Measurements from ENCODE around the gene MAST2. TPM values are rescaled to one million over a fixed set of nuclear protein-coding genes. Genes with fewer than 3 reads are reported as not detected.

Gene MAST2
- polyA plus RNA-seq, 5 donors: 56.8 to 72.5 (median 62.2) TPM

DNA sequence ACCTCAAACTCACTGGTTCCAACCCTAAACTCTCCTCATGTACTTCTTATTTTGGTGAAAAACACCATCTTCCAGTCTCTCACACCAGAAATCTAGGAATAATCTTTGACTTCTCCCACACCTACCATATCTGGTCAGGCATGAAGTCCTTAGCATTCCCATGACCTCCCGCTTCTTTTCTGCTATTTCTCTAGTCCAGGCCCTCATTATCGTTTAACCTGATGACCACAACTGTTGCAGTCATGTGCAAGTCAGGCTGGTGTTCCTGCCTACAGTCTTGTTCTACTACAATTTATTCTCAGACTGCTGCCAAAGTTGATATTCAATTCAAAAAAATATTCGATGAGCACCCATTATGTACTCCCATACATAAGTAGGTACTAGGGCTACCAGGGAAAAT lies 257.7 kb downstream of the MAST2 start:
- no peak for DNase-seq

DNA sequence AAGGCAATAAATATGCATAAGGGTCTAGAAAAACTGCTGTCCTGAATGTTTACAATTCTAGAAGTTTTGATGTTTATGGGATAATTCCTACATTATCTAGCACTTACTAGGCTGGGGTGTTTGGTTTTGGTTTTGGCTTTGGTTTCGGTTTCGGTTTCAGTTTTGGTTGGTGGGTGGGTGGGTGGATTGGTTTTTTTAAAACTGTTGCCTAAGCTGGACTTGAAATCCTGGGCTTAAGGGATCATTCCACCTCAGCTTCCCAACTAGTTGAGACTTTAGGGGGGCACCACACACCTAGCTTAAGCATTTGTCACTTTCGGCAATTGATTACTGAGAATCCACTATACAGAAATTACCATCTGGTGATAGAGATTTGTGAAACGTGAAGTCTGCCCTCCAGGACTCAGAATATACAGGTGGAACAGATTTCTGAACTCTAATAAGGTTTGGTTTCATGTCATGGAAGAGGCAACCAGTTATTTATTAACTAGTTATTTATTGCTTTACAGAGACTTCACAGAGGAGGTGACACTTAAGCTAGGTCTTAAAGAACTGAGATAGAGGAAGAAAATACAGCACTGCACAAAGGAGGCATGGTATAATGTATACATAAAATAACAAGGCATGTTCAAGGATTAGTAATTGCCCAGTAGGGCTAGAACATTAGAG lies 259.4 kb downstream of the MAST2 start:
- DNase-seq: no peak

DNA sequence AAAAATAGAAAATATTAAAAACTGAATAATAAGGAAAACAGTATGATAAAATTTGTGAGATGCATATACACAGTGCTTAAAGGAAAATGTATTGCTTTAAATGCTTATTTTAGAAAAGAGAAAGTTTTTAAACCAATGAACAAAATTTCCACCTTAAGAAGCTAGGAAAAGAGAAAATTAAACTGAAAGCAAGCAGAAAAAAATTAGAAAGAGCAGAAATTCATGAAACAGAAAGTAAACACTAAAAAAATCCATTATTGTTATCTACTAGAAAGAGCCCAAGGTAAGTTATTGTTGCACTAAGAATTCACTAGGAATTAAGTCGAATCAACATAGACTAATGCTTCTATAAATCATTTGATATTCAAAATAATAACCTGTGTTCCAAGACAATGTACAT lies 261.3 kb downstream of the MAST2 start:
- no peak for DNase-seq

DNA sequence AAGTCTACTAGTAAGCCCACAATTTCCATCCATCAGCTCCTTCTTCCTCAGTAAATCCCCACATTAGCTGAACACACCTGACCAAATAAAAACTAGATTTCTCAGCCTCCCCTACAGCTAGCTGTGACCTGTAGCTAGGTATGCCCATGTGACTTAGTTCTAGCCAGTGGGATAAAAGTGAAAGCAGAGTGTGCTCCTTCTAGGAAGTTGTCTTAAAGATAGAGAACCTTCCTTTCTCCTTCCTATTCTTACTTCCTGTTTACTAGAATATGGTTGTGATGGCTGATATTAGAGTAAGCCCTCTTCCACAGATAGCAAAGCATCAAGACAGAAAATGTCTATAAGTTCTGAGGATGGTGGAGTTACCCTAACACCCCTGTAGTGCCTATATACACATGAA lies 262.0 kb downstream of the MAST2 start:
- no peak for DNase-seq

DNA sequence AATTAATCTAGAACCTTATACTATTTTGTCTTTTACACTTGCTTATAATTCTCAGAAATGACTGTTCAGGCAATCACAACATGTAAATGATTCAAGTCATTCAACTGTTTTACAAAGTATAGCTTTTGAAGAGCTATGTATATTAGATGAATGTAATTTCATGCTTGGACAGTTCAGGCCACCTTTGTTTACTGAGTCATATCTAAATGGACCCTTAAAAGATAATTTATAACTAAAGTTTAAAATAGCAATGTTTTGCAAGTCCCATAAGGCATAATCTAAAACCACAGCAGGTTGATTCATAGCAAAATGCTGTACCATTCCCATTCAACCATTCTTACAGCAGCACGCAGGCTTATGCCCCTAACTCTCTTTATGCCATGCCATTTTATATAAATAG lies 264.2 kb downstream of the MAST2 start:
- no peak for DNase-seq

DNA sequence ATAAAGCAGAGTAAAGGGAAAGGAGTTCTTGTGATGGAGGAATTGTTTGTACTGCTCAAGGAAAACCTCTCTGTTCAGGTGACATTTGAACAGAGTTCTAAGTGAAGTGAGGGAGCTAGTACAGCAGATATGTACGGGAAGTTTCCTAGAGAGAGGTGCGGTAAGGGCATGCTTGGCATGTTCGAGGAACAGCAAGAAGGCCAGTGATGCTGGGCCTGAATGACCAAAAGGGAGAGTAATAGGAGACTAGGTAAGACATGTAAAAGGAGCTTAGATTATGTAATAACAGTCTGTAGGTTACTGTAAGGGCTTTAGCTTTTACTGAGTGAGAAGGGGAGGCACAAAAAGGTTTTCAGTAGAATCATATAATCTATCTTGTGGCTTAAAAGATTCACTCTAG lies 265.1 kb downstream of the MAST2 start:
- no peak for DNase-seq

DNA sequence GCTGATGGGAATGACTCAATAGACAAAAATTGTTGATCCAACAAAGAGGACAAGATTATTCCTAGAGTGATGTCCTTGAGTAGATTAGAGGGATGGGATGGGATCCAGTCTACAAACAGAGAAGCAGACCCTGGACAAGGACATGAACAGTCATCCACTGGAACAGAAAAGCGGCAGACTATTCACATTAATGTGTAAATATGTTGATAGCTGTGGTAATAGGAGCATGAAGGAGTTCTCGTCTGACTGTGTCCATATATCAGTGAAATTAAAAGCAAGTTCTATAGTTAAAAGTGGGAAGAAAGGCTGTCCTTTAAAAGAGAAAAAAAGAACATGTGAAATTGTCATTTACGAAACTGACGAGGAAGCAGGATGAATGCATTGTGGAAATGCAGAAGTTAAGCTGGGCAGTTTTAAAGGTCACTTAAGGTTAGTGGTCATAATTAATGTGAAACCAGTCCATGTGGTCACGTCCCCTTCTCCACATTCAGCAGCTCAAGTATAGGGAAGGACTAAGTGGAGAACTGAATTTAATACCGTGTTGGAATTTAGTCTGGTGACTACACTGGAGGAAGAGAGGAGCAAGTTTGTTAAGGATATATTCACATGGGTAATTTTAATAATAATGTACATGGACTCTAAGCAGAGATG lies 266.9 kb downstream of the MAST2 start:
- no peak for DNase-seq

DNA sequence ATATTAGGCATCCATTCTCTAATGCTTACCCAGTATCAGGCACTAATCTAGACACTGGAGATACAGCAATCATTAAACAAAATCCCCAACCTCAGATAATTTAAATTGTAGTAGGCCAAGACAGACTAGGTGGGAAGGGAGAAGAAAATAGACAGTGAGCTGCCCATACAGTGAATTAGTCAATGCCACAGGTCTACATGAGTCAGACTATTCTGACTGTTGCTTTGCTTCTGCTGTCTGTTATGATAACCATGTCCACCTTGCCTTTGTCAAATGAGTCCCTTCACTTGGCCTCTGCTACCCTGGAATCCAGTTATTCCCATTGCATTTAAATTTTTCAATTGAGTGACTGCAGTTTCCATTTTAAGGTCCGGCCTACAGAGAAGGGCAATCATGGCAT lies 269.6 kb downstream of the MAST2 start:
- DNase-seq: no peak

DNA sequence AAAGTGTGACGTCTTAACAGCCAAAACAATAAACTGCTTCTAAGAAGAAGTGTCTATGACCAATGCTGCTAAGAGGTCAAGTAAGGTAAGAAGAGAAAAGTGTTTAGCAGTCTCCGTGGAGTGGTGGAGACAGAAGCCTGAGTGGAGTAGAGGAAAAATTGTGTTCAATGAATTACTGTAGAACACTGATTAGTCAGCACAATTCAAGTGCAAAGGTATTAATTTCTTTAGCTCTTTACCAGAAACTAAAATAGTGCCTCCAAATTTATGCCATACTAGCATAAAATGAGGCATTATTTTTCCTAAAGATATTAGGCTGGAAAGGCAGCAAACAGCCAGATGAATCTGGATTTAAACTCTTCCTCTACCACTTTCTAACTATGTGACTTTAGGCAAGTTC lies 272.9 kb downstream of the MAST2 start:
- DNase-seq: no peak

DNA sequence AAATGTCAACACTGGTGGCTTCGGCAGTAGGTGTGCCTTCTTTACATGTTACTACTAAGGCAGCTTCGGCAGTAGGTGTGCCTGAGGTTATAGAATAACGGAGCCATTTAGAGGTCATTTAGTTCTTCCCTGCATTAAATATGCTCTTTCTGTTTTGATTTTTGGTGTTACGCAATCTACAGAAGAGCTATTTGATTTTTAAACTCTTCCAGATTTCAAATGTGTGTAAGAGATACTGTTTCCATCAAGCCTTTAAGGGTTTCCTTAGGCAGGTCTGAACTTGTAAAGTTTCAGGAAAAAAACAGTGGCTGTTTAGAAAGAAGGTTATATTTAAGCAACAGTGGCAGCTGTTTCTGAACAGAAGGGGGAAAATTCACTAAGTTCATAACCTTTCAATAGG lies 274.2 kb downstream of the MAST2 start:
- no peak for DNase-seq

DNA sequence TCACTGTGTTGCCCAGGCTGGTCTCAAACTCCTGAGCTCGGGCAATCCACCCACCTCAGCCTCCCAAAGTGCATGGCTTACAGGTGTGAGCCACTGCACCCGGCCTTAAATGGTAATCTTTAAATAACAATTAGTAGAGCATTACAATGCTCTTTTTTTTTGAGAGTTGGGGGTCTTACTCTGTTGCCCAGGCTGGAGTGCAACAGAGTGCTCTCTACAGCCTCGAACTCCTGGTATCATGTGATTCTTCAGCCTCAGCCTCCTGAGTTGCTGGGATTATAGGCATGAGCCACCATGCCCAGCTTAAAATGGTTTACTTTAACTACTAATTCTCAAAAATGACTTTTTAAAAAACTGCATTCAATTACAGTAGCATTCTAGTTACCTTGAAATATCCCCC lies 276.8 kb downstream of the MAST2 start:
- no peak for DNase-seq

DNA sequence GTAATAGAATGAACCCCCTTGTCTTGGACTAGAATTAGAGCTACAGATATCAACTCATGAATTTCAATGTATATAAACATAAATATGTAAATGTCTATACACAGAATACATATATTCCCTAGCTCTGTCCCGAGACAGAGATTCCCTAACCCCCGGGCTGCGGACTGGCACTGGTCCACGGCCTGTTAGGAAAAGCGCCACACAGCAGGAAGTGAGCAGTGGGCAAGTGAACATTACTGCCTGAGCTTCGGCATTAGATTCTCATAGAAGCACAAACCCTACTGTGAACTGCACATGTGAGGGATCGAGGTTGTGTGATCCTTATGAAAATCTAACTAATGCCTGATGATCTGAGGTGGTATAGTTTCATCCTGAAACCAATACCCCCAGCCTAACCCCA lies 277.8 kb downstream of the MAST2 start:
- DNase-seq: no peak

DNA sequence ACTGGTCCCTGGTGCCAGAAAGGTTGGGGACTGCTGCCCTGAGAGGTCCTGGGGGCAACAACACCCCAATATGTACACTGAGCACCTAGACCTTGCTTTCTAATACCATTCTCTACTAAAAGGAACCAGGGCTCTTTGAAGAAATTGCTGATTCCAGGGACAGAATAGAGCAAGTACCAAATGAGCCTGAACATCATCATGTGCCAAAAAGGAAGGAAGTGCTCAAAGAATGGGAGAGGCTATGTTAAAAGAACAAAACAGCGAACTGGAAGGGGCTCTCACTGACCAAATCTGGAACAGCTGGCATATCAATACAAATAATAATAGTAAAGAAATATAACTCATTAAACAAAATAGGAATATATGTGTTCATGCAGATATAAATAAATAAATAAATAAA lies 278.2 kb downstream of the MAST2 start:
- DNase-seq: no peak

DNA sequence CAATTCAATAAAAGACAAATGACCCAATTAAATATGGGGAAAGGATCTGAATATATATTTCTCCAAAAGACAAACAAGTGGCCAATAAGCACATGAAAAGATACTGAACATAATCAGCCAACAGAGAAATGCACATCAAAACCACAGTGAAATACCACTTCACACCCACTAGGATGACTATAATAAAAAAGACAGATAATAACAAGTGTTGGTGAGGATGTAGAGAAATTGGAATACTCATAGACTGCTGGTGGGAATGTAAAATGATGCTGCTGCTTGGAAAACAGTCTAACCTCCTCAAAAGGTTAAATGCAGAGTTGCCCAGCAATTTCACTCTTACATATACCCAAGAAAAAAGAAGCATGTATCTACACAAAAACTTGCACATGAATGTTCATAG lies 280.2 kb downstream of the MAST2 start:
- DNase-seq: no peak

DNA sequence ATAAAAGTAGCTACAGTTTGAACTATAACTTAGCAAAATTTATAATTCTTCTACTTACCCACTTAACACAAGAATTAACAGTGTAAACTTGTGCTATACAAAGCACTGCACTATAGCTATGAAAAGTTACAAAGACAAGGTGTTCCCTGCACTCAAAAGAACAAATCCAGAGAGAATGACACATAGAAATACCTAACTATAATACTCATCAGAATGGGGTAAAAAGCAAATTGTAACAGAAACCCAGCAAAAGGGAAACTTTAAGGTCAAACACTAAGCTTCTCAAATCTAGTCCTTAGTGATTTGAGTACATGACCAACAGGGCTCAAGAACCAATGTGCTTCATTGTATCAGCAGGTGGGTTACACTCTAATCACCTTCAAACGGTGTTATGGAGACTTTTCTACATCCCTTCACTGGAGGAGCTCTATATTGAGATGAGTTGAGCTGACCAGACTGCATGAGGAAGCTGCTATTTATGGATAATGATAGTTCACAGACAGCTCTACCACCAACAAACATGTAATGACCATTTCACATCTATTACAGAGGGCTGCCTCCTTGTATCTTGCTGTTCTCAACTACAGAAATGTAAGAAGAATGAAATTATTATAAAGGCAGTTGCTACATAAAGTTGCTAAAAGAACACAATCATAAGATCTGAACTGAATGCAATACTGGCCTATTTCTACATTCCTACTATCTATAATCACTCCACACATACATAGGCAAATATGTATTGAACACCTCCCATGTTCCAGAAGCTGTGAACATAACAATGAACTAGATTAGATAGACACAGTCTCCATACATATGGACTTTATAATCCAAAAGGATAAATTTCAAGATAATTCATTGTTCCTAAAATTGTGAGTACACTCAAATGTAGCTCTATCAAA lies 281.4 kb downstream of the MAST2 start:
- DNase-seq: no peak

Other genes with a start within 250 kb of the MAST2 start
- gene NASP, start 219.6 kb upstream of the MAST2 start, polyA plus RNA-seq (ENCODE audit: insufficient read depth in 1 of 5, insufficient read length in 5 of 5, low replicate concordance in 1 of 5): 100 to 1,000 TPM; 270 to 425 (median 352) TPM
- 10 to 100 TPM in 1 of 5 donors, 1 to 10 TPM in 4; 2.7 to 10.4 (median 8.7) TPM for gene CCDC17, start 179.6 kb upstream of the MAST2 start, polyA plus RNA-seq (ENCODE audit: insufficient read depth in 1 of 5, insufficient read length in 5 of 5, low replicate concordance in 1 of 5)
- 100 to 1,000 TPM in 4 of 5 donors, 10 to 100 TPM in 1; 87.8 to 131 (median 118) TPM for gene GPBP1L1, start 117.1 kb upstream of the MAST2 start, polyA plus RNA-seq (ENCODE audit: insufficient read depth in 1 of 5, insufficient read length in 5 of 5, low replicate concordance in 1 of 5)
- 10 to 100 TPM; 33.3 to 59.1 (median 49.6) TPM for gene TMEM69, start 115.4 kb upstream of the MAST2 start, polyA plus RNA-seq (ENCODE audit: insufficient read depth in 1 of 5, insufficient read length in 5 of 5, low replicate concordance in 1 of 5)
- gene IPP, start 53.0 kb upstream of the MAST2 start, polyA plus RNA-seq (ENCODE audit: insufficient read depth in 1 of 5, insufficient read length in 5 of 5, low replicate concordance in 1 of 5): 10 to 100 TPM; 19.2 to 23.9 (median 22.9) TPM